Measurements from ENCODE around the gene PLSCR5.

The PLSCR5 gene

GRCh38 chr3:146581951-146582467 is 23.1 kb downstream of the PLSCR5 start:
- Histone ChIP-seq H3K27me3 (ENCODE audit: low read depth, low read length) (no peaks in the 10 kb centered on the region), H3K9me3 (ENCODE audit: control insufficient read depth in 1 of 2, low read length in 2 of 2) (no peaks in the 10 kb centered on the region), H3K36me3 (ENCODE audit: control insufficient read depth in 1 of 2, insufficient read depth in 2 of 2, low read length in 2 of 2) (no peaks in the 10 kb centered on the region), H3K4me3 (ENCODE audit: low read depth in 1 of 2, low read length in 2 of 2) (no peak overlapping the region), H3K4me1 (ENCODE audit: control insufficient read depth in 1 of 2, insufficient read depth in 2 of 2, low read length in 2 of 2) (no peaks in the 10 kb centered on the region), H3K27ac (ENCODE audit: low read length) (no peak overlapping the region)

GRCh38 chr3:146581080-146581601 is 24.0 kb downstream of the PLSCR5 start:
- no peaks in the 10 kb centered on the region for H3K27me3 ChIP-seq (ENCODE audit: low read depth, low read length)
- no peaks in the 10 kb centered on the region for H3K36me3 ChIP-seq (ENCODE audit: control insufficient read depth in 1 of 2, insufficient read depth in 2 of 2, low read length in 2 of 2)
- H3K9me3 ChIP-seq (ENCODE audit: control insufficient read depth in 1 of 2, low read length in 2 of 2): no peaks in the 10 kb centered on the region
- H3K27ac ChIP-seq (ENCODE audit: low read length): no peak overlapping the region
- H3K4me1 ChIP-seq (ENCODE audit: control insufficient read depth in 1 of 2, insufficient read depth in 2 of 2, low read length in 2 of 2): no peaks in the 10 kb centered on the region
- no peak overlapping the region for H3K4me3 ChIP-seq (ENCODE audit: low read depth in 1 of 2, low read length in 2 of 2)

DNA sequence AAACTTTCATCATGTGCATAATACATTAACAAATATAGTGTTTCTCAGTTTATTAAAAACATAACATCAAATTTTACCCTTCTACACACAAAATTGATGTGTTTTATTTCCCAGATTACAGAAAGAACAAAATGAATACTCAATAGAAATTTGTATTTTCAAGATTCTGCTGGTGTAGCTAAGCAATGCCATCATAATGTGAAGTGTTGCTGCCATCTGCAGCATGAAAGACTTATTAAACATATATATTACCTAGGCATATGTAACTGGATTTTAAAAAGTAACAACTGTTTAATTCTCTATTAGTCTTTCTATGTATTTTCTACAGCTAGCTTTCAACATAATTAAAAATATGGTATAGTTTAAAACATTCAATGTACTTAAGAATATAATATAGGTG is 27.5 kb downstream of the PLSCR5 start:
- Histone ChIP-seq H3K27me3 (ENCODE audit: low read depth, low read length) (no peaks in the 10 kb centered on the region), H3K4me1 (ENCODE audit: control insufficient read depth in 1 of 2, insufficient read depth in 2 of 2, low read length in 2 of 2) (no peaks in the 10 kb centered on the region), H3K4me3 (ENCODE audit: low read depth in 1 of 2, low read length in 2 of 2) (no peak overlapping the region), H3K27ac (ENCODE audit: low read length) (no peak overlapping the region), H3K9me3 (ENCODE audit: control insufficient read depth in 1 of 2, low read length in 2 of 2) (no peaks in the 10 kb centered on the region), H3K36me3 (ENCODE audit: control insufficient read depth in 1 of 2, insufficient read depth in 2 of 2, low read length in 2 of 2) (no peaks in the 10 kb centered on the region)

- Histone ChIP-seq H3K27me3 (ENCODE audit: low read depth, low read length) (no peaks in the 10 kb centered on the region), H3K4me3 (ENCODE audit: low read depth in 1 of 2, low read length in 2 of 2) (no peak overlapping the region), H3K9me3 (ENCODE audit: control insufficient read depth in 1 of 2, low read length in 2 of 2) (no peaks in the 10 kb centered on the region), H3K36me3 (ENCODE audit: control insufficient read depth in 1 of 2, insufficient read depth in 2 of 2, low read length in 2 of 2) (no peaks in the 10 kb centered on the region), H3K4me1 (ENCODE audit: control insufficient read depth in 1 of 2, insufficient read depth in 2 of 2, low read length in 2 of 2) (no peaks in the 10 kb centered on the region), H3K27ac (ENCODE audit: low read length) (no peak overlapping the region)
Observed at GRCh38 chr3:146575636-146576035, 29.5 kb downstream of the PLSCR5 start.

DNA sequence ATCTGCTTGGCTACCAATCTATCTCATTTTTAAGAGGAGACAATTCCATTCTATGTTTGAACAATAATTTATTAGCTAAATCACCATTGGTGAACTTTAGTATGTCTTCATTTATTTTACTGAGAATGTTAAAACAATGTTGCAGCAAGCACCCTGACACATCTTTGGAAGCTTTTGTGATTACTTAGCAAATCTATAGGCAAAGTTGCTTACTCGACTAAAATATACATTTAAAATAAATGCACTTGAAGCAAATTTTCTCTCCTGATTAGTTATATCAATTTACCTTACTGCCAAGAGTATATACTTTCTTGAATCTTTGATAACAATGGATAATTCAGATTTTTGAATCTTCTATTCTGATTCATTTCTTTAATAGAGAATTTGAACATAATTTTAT is 31.0 kb downstream of the PLSCR5 start:
- no peaks in the 10 kb centered on the region for H3K27me3 ChIP-seq (ENCODE audit: low read depth, low read length)
- no peaks in the 10 kb centered on the region for H3K36me3 ChIP-seq (ENCODE audit: control insufficient read depth in 1 of 2, insufficient read depth in 2 of 2, low read length in 2 of 2)
- H3K4me3 ChIP-seq (ENCODE audit: low read depth in 1 of 2, low read length in 2 of 2): no peak overlapping the region
- H3K27ac ChIP-seq (ENCODE audit: low read length): no peak overlapping the region
- H3K4me1 ChIP-seq (ENCODE audit: control insufficient read depth in 1 of 2, insufficient read depth in 2 of 2, low read length in 2 of 2): no peaks in the 10 kb centered on the region
- H3K9me3 ChIP-seq (ENCODE audit: control insufficient read depth in 1 of 2, low read length in 2 of 2): no peaks in the 10 kb centered on the region

GRCh38 chr3:146569314-146569713 is 35.8 kb downstream of the PLSCR5 start:
- H3K36me3 ChIP-seq (ENCODE audit: control insufficient read depth in 1 of 2, insufficient read depth in 2 of 2, low read length in 2 of 2): no peaks in the 10 kb centered on the region
- no peak overlapping the region for H3K27ac ChIP-seq (ENCODE audit: low read length)
- no peaks in the 10 kb centered on the region for H3K4me1 ChIP-seq (ENCODE audit: control insufficient read depth in 1 of 2, insufficient read depth in 2 of 2, low read length in 2 of 2)
- no peaks in the 10 kb centered on the region for H3K9me3 ChIP-seq (ENCODE audit: control insufficient read depth in 1 of 2, low read length in 2 of 2)
- no peaks in the 10 kb centered on the region for H3K27me3 ChIP-seq (ENCODE audit: low read depth, low read length)
- H3K4me3 ChIP-seq (ENCODE audit: low read depth in 1 of 2, low read length in 2 of 2): no peak overlapping the region

- no peaks in the 10 kb centered on the region for H3K36me3 ChIP-seq (ENCODE audit: control insufficient read depth in 1 of 2, insufficient read depth in 2 of 2, low read length in 2 of 2)
- no peaks in the 10 kb centered on the region for H3K4me1 ChIP-seq (ENCODE audit: control insufficient read depth in 1 of 2, insufficient read depth in 2 of 2, low read length in 2 of 2)
- no peak overlapping the region for H3K27ac ChIP-seq (ENCODE audit: low read length)
- H3K27me3 ChIP-seq (ENCODE audit: low read depth, low read length): no peaks in the 10 kb centered on the region
- H3K4me3 ChIP-seq (ENCODE audit: low read depth in 1 of 2, low read length in 2 of 2): no peak overlapping the region
- H3K9me3 ChIP-seq (ENCODE audit: control insufficient read depth in 1 of 2, low read length in 2 of 2): no peaks in the 10 kb centered on the region
Observed at GRCh38 chr3:146566138-146566537, 39.0 kb downstream of the PLSCR5 start.

DNA sequence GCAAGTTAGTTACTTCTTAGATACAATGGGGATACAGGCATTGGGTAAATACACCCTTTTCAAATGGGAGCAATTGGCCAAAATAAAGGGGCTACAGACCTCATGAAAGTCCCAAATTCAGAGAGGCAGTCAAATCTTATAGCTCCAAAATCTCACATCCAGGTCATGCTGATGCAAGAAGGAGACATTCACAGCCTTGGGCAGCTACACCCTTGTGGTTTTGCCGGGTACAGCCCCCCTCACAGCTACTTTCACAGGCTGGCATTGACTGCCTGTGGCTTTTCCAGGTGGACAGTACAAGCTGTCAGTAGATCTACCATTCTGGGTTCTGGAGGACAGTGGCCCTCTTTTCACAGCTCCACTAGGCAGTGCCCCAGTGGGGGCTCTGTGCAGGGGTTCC is 43.3 kb downstream of the PLSCR5 start:
- H3K36me3 ChIP-seq (ENCODE audit: control insufficient read depth in 1 of 2, insufficient read depth in 2 of 2, low read length in 2 of 2): no peaks in the 10 kb centered on the region
- H3K4me3 ChIP-seq (ENCODE audit: low read depth in 1 of 2, low read length in 2 of 2): no peak overlapping the region
- no peaks in the 10 kb centered on the region for H3K4me1 ChIP-seq (ENCODE audit: control insufficient read depth in 1 of 2, insufficient read depth in 2 of 2, low read length in 2 of 2)
- no peak overlapping the region for H3K27ac ChIP-seq (ENCODE audit: low read length)
- H3K9me3 ChIP-seq (ENCODE audit: control insufficient read depth in 1 of 2, low read length in 2 of 2): no peaks in the 10 kb centered on the region
- H3K27me3 ChIP-seq (ENCODE audit: low read depth, low read length): no peaks in the 10 kb centered on the region

DNA sequence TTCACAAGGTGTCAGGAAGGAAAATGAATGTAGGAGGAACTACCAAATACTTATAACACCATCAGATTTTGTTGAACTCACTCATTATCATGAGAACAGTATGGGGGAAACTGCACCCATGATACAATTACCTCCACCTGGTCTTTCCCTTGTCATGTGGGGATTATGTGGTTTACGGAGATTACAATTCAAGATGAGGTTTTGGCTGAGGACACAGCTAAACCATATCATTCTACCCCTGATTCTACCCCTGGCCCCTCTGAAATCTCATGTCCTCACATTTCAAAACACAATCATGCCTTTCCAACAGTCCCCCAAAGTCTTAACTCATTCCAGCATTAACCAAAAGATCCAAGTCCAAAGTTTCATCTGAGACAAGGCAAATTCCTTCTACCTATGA is 43.7 kb downstream of the PLSCR5 start:
- no peaks in the 10 kb centered on the region for H3K4me1 ChIP-seq (ENCODE audit: control insufficient read depth in 1 of 2, insufficient read depth in 2 of 2, low read length in 2 of 2)
- no peaks in the 10 kb centered on the region for H3K36me3 ChIP-seq (ENCODE audit: control insufficient read depth in 1 of 2, insufficient read depth in 2 of 2, low read length in 2 of 2)
- no peak overlapping the region for H3K4me3 ChIP-seq (ENCODE audit: low read depth in 1 of 2, low read length in 2 of 2)
- H3K27ac ChIP-seq (ENCODE audit: low read length): no peak overlapping the region
- no peaks in the 10 kb centered on the region for H3K27me3 ChIP-seq (ENCODE audit: low read depth, low read length)
- H3K9me3 ChIP-seq (ENCODE audit: control insufficient read depth in 1 of 2, low read length in 2 of 2): no peaks in the 10 kb centered on the region

GRCh38 chr3:146560678-146561077 is 44.5 kb downstream of the PLSCR5 start:
- Histone ChIP-seq H3K27ac (ENCODE audit: low read length) (no peak overlapping the region), H3K27me3 (ENCODE audit: low read depth, low read length) (no peaks in the 10 kb centered on the region), H3K9me3 (ENCODE audit: control insufficient read depth in 1 of 2, low read length in 2 of 2) (no peaks in the 10 kb centered on the region), H3K4me3 (ENCODE audit: low read depth in 1 of 2, low read length in 2 of 2) (no peak overlapping the region), H3K4me1 (ENCODE audit: control insufficient read depth in 1 of 2, insufficient read depth in 2 of 2, low read length in 2 of 2) (no peaks in the 10 kb centered on the region), H3K36me3 (ENCODE audit: control insufficient read depth in 1 of 2, insufficient read depth in 2 of 2, low read length in 2 of 2) (no peaks in the 10 kb centered on the region)

- Histone ChIP-seq H3K27ac (ENCODE audit: low read length) (no peak overlapping the region), H3K27me3 (ENCODE audit: low read depth, low read length) (no peaks in the 10 kb centered on the region), H3K9me3 (ENCODE audit: control insufficient read depth in 1 of 2, low read length in 2 of 2) (no peaks in the 10 kb centered on the region), H3K4me3 (ENCODE audit: low read depth in 1 of 2, low read length in 2 of 2) (no peak overlapping the region), H3K4me1 (ENCODE audit: control insufficient read depth in 1 of 2, insufficient read depth in 2 of 2, low read length in 2 of 2) (no peaks in the 10 kb centered on the region), H3K36me3 (ENCODE audit: control insufficient read depth in 1 of 2, insufficient read depth in 2 of 2, low read length in 2 of 2) (no peaks in the 10 kb centered on the region)
Observed at GRCh38 chr3:146559388-146559787, 45.8 kb downstream of the PLSCR5 start.

DNA sequence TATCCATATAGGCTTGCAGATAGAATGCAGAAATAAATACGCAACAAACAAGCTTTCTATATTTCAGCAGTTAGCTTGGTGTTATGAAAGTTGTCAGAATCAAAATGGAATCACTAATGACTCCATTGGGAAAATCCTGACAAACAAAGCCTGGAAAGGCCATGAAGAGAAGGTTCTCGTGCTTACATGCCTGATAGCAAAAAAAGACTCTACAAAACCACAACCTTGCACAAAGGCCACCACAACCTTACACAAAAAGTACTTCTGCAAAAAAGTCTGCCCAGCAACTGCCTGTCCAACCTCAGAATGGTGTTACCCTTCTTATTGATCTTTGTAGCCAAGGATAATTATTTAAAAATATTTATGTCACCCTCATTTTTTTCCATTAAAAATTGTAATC is 46.4 kb downstream of the PLSCR5 start:
- no peaks in the 10 kb centered on the region for H3K36me3 ChIP-seq (ENCODE audit: control insufficient read depth in 1 of 2, insufficient read depth in 2 of 2, low read length in 2 of 2)
- H3K4me3 ChIP-seq (ENCODE audit: low read depth in 1 of 2, low read length in 2 of 2): no peak overlapping the region
- no peaks in the 10 kb centered on the region for H3K27me3 ChIP-seq (ENCODE audit: low read depth, low read length)
- H3K4me1 ChIP-seq (ENCODE audit: control insufficient read depth in 1 of 2, insufficient read depth in 2 of 2, low read length in 2 of 2): no peaks in the 10 kb centered on the region
- no peak overlapping the region for H3K27ac ChIP-seq (ENCODE audit: low read length)
- no peaks in the 10 kb centered on the region for H3K9me3 ChIP-seq (ENCODE audit: control insufficient read depth in 1 of 2, low read length in 2 of 2)

Measured in muscle layer of duodenum (tissue), 2 donors.